GM12878 (cell line): Measurements from ENCODE around the gene LMX1A.

Experiments
- CREB1 ChIP-seq: IDR thresholded peaks from 2 replicates; pipeline ENCODE4 v1.6.1; 2012; ENCODE audit warnings: low read depth, mild to moderate bottlenecking, inconsistent platforms
- EP300 ChIP-seq, 2 experiments: fragments of 150-350 bp in 1 of 2; IDR thresholded peaks; 2 replicates each; pipeline ENCODE4 v1.6.1; 2011 to 2012; ENCODE audit warnings: low read depth in 2 of 2, low read length in 2 of 2, borderline replicate concordance in 1 of 2, improper control_type of control experiment in 1 of 2, inconsistent platforms in 1 of 2; ENCODE audit not compliant: control insufficient read depth in 1 of 2
- KLF5 ChIP-seq: fragments of 450-650 bp; IDR thresholded peaks from 2 replicates; pipeline ENCODE4 v1.6.1; 2014; ENCODE audit warnings: mild to moderate bottlenecking; ENCODE audit not compliant: partially characterized antibody
- MXI1 ChIP-seq: fragments of 150-350 bp; IDR thresholded peaks from 2 replicates; pipeline ENCODE4 v1.6.1; 2011; ENCODE audit warnings: low read depth, mild to moderate bottlenecking, inconsistent platforms, low read length, improper control_type of control experiment
- NBN ChIP-seq: fragments of 450-650 bp; IDR thresholded peaks from 2 replicates; pipeline ENCODE4 v1.6.1; 2016
- NFIC ChIP-seq: IDR thresholded peaks from 2 replicates; pipeline ENCODE4 v1.6.1; 2012; ENCODE audit warnings: low read depth, mild to moderate bottlenecking, inconsistent platforms, low read length, moderate library complexity
- POLR2A ChIP-seq: IDR thresholded peaks from 2 replicates; pipeline ENCODE4 v1.6.1; 2011; ENCODE audit warnings: low read depth, mild to moderate bottlenecking, low read length
- RFX5 ChIP-seq: IDR thresholded peaks from 2 replicates; pipeline ENCODE4 v1.6.1; 2011; ENCODE audit warnings: low read depth, low read length, improper control_type of control experiment
- SIN3A ChIP-seq: IDR thresholded peaks from 2 replicates; pipeline ENCODE4 v1.6.1; 2012; ENCODE audit warnings: low read depth, low read length, improper control_type of control experiment
- TARDBP ChIP-seq: IDR thresholded peaks from 2 replicates; pipeline ENCODE4 v1.6.1; 2016; ENCODE audit warnings: borderline replicate concordance
- YY1 ChIP-seq: IDR thresholded peaks from 2 replicates; pipeline ENCODE4 v1.6.1; 2011; ENCODE audit warnings: low read depth, mild to moderate bottlenecking, low read length
- TF ChIP-seq, protein P1 (sequence below): IDR thresholded peaks from 2 replicates; pipeline ENCODE4 v1.6.1; 2011; ENCODE audit warnings: low read depth, mild to moderate bottlenecking, low read length, moderate library complexity, borderline replicate concordance; ENCODE audit errors: extremely low read depth
- TF ChIP-seq, protein P2 (sequence below): fragments of 450-650 bp; IDR thresholded peaks from 2 replicates; pipeline ENCODE4 v1.6.1; 2017; ENCODE audit warnings: mild to moderate bottlenecking
- TF ChIP-seq, protein P3 (sequence below), 3 experiments: IDR thresholded peaks in 2 of 3; conservative IDR thresholded peaks in 1 of 3; 2 replicates each; pipeline ENCODE4 v1.5.1; 2011; ENCODE audit warnings: low read depth in 3 of 3, low read length in 3 of 3, mild to moderate bottlenecking in 3 of 3, control low read depth in 2 of 3, moderate library complexity in 2 of 3, inconsistent platforms in 1 of 3, mixed read lengths in 1 of 3; ENCODE audit not compliant: control insufficient read depth in 2 of 3, insufficient read depth in 1 of 3; ENCODE audit errors: extremely low read depth in 1 of 3

DNA sequence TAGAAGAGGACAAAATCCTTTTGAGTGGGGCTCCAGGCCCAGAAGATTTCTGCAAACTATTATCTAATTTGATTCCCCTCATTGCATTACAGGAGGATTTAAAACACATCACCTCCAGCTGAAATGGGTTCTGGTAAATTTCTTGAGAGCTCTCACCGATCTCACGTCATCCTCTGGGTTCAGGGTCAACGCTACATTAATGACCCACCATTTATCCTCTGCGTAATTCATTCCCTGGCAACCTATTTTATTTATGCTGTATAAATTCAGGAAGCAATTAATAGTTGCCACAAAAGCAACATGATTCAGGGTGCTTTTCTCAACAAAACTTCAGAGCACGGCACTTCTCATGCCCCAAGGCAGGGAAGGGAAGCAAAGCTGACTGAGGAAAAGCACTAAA is 38.9 kb downstream of the LMX1A start:
- TF ChIP-seq, protein P1, sequence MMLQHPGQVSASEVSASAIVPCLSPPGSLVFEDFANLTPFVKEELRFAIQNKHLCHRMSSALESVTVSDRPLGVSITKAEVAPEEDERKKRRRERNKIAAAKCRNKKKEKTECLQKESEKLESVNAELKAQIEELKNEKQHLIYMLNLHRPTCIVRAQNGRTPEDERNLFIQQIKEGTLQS: no peak
- TF ChIP-seq MXI1: no peak
- TF ChIP-seq, protein P2, sequence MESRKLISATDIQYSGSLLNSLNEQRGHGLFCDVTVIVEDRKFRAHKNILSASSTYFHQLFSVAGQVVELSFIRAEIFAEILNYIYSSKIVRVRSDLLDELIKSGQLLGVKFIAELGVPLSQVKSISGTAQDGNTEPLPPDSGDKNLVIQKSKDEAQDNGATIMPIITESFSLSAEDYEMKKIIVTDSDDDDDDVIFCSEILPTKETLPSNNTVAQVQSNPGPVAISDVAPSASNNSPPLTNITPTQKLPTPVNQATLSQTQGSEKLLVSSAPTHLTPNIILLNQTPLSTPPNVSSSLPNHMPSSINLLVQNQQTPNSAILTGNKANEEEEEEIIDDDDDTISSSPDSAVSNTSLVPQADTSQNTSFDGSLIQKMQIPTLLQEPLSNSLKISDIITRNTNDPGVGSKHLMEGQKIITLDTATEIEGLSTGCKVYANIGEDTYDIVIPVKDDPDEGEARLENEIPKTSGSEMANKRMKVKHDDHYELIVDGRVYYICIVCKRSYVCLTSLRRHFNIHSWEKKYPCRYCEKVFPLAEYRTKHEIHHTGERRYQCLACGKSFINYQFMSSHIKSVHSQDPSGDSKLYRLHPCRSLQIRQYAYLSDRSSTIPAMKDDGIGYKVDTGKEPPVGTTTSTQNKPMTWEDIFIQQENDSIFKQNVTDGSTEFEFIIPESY: no peak
- TF ChIP-seq SIN3A: no peak
- TF ChIP-seq EP300 (IDR thresholded peaks at IDR 0.05; ENCODE audit: borderline replicate concordance in 1 of 2, control insufficient read depth in 1 of 2, low read depth in 2 of 2, low read length in 2 of 2): no peak
- TF ChIP-seq RFX5: no peak
- no peak for TF ChIP-seq CREB1
- TF ChIP-seq TARDBP: no peak
- TF ChIP-seq POLR2A: no peak
- TF ChIP-seq NBN: no peak
- TF ChIP-seq NFIC: no peak
- TF ChIP-seq KLF5: no peak
- no peak for TF ChIP-seq YY1
- TF ChIP-seq, protein P3, sequence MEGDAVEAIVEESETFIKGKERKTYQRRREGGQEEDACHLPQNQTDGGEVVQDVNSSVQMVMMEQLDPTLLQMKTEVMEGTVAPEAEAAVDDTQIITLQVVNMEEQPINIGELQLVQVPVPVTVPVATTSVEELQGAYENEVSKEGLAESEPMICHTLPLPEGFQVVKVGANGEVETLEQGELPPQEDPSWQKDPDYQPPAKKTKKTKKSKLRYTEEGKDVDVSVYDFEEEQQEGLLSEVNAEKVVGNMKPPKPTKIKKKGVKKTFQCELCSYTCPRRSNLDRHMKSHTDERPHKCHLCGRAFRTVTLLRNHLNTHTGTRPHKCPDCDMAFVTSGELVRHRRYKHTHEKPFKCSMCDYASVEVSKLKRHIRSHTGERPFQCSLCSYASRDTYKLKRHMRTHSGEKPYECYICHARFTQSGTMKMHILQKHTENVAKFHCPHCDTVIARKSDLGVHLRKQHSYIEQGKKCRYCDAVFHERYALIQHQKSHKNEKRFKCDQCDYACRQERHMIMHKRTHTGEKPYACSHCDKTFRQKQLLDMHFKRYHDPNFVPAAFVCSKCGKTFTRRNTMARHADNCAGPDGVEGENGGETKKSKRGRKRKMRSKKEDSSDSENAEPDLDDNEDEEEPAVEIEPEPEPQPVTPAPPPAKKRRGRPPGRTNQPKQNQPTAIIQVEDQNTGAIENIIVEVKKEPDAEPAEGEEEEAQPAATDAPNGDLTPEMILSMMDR (IDR thresholded peaks at IDR 0.05 in 2 of 3, conservative IDR thresholded peaks at IDR 0.05 in 1 of 3; ENCODE audit: control insufficient read depth in 2 of 3, extremely low read depth in 1 of 3, insufficient read depth in 1 of 3, low read depth in 3 of 3, low read length in 3 of 3): no peak
